Measurements from ENCODE around the gene CNNM3.
"Not testable (repeated sequence)": the region's sequence is repeated elsewhere in the genome, so short reads cannot be mapped to it uniquely, and the experiment has no call there.

The CNNM3 gene

DNA sequence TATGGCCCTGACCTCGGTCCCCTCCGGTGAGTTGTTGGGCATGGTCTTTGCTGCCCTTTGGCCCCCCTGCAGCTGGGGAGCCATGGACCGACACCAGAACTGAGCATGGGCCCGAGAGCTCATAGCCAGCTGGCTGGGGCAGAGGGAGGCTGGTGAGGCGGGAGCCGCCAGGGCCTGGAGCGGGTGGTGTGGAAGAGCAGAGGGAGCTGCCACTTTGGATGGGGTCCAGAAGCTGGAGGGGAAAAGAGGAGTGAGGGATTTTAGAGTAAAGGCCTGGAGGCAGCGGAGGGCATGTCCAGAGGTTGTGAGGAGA, 16.5 kb upstream of the CNNM3 start:
- no peak for DNase-seq (ENCODE audit: low spot score)

GRCh38 chr2:96800061-96801004, 15.7 kb upstream of the CNNM3 start:
- no peak for DNase-seq (ENCODE audit: low spot score)

DNA sequence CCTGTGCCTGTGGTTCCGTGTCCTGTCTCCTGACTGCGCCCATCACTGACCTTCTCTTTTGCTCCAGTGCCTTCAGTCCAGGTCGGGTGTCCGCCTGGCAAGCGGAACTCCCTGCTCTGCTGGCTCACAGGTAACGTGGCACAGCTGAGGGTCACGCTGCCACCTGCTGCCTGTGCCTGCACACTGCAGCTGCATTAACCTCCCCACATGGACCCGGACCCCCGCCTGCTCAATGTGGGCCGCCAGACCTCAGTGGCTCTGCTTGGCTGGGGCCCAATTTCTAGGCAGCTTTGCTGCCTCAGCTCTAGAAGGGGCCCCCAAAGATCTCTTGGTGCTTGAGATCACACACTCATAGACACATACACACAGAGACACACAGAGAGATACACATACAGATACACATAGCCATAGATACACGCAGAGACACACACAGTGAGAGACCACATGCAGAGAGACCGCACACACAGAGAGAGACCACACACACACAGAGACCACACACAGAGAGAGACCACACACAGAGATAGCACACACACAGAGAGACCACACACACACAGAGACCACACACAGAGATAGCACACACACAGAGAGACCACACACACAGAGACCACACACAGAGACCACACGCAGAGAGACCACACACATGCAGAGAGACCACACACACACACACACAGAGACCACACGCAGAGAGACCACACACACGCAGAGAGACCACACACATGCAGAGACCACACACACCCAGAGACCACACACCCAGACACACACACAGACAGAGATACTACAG, 14.9 kb upstream of the CNNM3 start:
- DNase-seq (ENCODE audit: low spot score): peak; percentile 67

GRCh38 chr2:96801786-96802595, 14.1 kb upstream of the CNNM3 start:
- DNase-seq (ENCODE audit: low spot score): no peak

DNA sequence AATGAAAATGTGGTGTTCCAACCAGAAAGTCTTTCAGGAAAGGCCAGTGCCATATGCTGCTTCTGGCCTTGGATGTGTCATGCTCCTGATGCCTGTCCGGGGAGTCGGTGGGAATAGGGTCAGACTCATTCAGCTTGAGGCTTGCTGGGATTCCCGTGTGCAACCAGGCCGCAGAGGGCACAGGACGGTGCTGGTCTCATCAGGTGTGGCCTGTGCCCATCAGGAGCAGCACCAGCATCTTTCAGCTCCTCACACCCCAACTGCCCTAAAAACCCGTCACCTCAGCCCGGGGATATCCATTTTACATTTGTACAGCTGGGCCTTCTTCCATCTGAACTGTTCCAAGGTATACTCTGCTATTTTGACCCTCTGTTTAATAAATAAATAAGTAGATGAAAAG, 13.3 kb upstream of the CNNM3 start:
- DNase-seq (ENCODE audit: low spot score): no peak

GRCh38 chr2:96804986-96805385, 11.1 kb upstream of the CNNM3 start:
- DNase-seq (ENCODE audit: low spot score): no peak

GRCh38 chr2:96805946-96806345, 10.1 kb upstream of the CNNM3 start:
- DNase-seq (ENCODE audit: low spot score): not testable (repeated sequence)

- no peak for DNase-seq (ENCODE audit: low spot score)
Observed at GRCh38 chr2:96806468-96807126, 9.5 kb upstream of the CNNM3 start.

- DNase-seq (ENCODE audit: low spot score): no peak
Observed at GRCh38 chr2:96807127-96807471, 9.0 kb upstream of the CNNM3 start.

- no peak for DNase-seq (ENCODE audit: low spot score)
Observed at GRCh38 chr2:96808176-96808837, 7.8 kb upstream of the CNNM3 start.

- DNase-seq (ENCODE audit: low spot score): no peak
Observed at GRCh38 chr2:96809216-96809882, 6.7 kb upstream of the CNNM3 start.

- DNase-seq (ENCODE audit: low spot score): no peak
Observed at GRCh38 chr2:96809951-96810782, 5.9 kb upstream of the CNNM3 start.

GRCh38 chr2:96810783-96811192, 5.3 kb upstream of the CNNM3 start:
- no peak for DNase-seq (ENCODE audit: low spot score)

- DNase-seq (ENCODE audit: low spot score): peak; percentile 44
Observed at GRCh38 chr2:96811917-96812316, 4.2 kb upstream of the CNNM3 start.

- no peak for DNase-seq (ENCODE audit: low spot score)
Observed at GRCh38 chr2:96813656-96814055, 2.4 kb upstream of the CNNM3 start.

DNA sequence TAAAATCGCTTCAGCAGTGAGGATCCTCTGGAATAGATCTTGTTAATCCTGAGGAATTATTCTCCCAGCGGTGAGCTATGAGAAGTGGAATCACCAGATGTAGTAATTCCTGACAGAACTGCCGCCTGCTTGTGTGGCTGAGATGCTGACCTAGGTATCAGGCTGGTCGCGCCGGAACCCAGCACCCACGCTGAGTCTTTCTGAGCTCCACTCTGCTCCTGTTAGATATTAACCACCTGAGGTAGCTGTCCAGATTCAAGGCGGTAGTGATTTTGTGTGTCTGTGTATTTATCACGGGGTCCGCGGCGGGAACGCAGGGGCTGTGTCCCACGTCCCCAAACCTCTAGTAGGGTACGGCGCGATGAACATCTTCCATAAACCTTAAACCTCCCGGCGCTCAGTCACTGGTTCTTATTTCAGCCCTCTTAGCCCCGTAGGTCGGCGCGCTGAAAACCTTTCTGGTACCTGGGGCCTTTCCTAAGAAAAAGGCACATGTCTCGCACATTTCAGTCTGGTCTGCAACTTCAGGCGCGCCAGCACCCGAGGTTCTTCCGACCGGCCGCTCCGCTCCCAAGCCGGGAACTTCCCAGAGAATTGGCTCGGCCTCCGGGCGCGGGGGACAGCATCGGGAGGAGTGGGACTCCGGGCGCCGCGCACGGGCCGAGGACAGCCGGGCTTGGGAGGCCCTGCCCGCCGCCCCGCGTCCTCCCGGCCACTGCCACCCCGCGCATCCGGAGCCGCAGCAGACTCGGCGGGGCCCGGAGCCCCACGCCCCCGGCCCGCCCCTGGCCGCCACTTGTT, 542 bp upstream of the CNNM3 start:
- DNase-seq (ENCODE audit: low spot score): peak; percentile 45

DNA sequence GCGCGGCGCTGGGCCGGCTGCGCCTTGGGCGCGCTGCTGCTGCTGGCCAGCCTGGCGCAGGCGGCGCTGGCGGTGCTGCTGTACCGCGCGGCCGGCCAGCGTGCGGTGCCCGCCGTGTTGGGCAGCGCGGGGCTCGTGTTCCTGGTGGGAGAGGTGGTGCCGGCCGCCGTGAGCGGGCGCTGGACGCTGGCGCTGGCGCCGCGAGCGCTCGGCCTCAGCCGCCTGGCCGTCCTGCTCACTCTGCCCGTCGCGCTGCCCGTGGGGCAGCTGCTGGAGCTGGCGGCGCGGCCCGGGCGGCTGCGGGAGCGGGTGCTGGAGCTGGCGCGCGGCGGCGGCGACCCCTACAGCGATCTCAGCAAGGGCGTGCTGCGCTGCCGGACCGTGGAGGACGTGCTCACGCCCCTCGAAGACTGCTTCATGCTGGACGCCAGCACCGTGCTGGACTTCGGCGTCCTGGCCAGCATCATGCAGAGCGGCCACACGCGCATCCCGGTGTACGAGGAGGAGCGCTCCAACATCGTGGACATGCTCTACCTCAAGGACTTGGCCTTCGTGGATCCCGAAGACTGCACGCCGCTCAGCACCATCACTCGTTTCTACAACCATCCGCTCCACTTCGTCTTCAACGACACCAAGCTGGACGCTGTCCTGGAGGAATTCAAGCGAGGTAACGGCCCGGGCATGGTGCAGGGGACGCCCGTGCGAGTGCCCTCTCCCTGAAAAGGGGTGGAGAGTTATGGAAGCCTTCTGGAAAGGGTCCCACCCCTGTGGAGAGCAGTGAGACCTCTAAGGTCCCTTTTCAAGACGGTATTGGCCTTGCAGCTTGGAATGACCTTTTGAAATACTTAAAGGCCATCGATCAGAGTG, 1.0 kb downstream of the CNNM3 start:
- DNase-seq (ENCODE audit: low spot score): peak; percentile 15

DNA sequence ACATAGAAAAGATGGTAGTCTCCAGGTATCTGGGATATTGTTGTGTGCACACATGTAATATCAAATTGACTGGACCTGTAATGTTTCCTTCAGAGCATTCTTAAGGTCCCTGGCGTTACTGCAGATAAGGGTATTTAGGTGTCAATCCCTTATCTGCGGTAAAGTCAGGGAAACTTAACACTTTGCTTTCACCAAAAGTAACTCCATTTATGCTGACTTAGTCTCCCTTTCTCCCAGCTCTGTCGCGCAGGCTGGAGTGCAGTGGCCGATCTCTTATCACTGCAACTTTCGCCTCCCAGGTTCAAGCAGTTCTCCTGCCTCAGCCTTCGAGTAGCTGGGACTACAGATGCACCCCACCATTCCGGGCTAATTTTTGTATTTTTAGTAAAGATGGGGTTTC, 1.8 kb downstream of the CNNM3 start:
- DNase-seq (ENCODE audit: low spot score): no peak

Data from AG08395 (cell line).